Mesenchymal stem cell (in vitro differentiated cells and primary cell): ENCODE results near the gene DDT.
"Not testable (repeated sequence)": the region's sequence is repeated elsewhere in the genome, so short reads cannot be mapped to it uniquely, and the experiment has no call there.

Source experiments
- DNase-seq: peaks from one replicate; pipeline ENCODE4 v3.0.0-alpha.2; 2013
- H2AFZ ChIP-seq: one replicate; pipeline ENCODE4 v1.6.1; 2013; ENCODE audit warnings: low read depth, mild to moderate bottlenecking, control low read depth, inconsistent platforms, low read length, moderate library complexity
- H2AK5ac ChIP-seq: 2 replicates; pipeline ENCODE4 v1.6.1; 2013; ENCODE audit warnings: low read length, moderate library complexity, mild to moderate bottlenecking, inconsistent platforms; ENCODE audit not compliant: severe bottlenecking
- H2BK120ac ChIP-seq: one replicate; pipeline ENCODE4 v1.6.1; 2013; ENCODE audit warnings: low read depth, mild to moderate bottlenecking, inconsistent platforms, low read length, moderate library complexity
- H2BK12ac ChIP-seq, 2 experiments: one replicate each; pipeline ENCODE4 v1.6.1; 2013; ENCODE audit warnings: inconsistent platforms in 2 of 2, low read length in 2 of 2, mild to moderate bottlenecking in 2 of 2, moderate library complexity in 2 of 2, control low read depth in 1 of 2
- H2BK15ac ChIP-seq: one replicate; pipeline ENCODE4 v1.6.1; 2013; ENCODE audit warnings: mild to moderate bottlenecking, low read depth, inconsistent platforms; ENCODE audit not compliant: poor library complexity, severe bottlenecking
- H2BK5ac ChIP-seq: 2 replicates; pipeline ENCODE4 v1.6.1; 2013; ENCODE audit warnings: low read depth, mild to moderate bottlenecking, low read length, control low read depth, inconsistent platforms; ENCODE audit not compliant: poor library complexity, severe bottlenecking
- H3K14ac ChIP-seq, 2 experiments: one replicate each; pipeline ENCODE4 v1.6.1; 2013; ENCODE audit warnings: inconsistent platforms in 2 of 2, low read length in 2 of 2, control low read depth in 1 of 2, mild to moderate bottlenecking in 1 of 2, moderate library complexity in 1 of 2
- H3K18ac ChIP-seq, 2 experiments: one replicate each; pipeline ENCODE4 v1.6.1; 2013; ENCODE audit warnings: inconsistent platforms in 2 of 2, low read length in 2 of 2, control low read depth in 1 of 2, low read depth in 1 of 2, mild to moderate bottlenecking in 1 of 2
- H3K23ac ChIP-seq, 2 experiments: one replicate each; pipeline ENCODE4 v1.6.1; 2013; ENCODE audit warnings: inconsistent platforms in 2 of 2, low read length in 2 of 2, mild to moderate bottlenecking in 2 of 2, moderate library complexity in 2 of 2, control low read depth in 1 of 2
- H3K27ac ChIP-seq: 2 replicates; pipeline ENCODE4 v1.5.1; 2013; ENCODE audit warnings: mild to moderate bottlenecking, moderate library complexity, low read length, control low read depth, inconsistent platforms; ENCODE audit not compliant: poor library complexity, severe bottlenecking
- H3K27me3 ChIP-seq, 2 experiments: 2 replicates each; pipeline versions ENCODE4 v1.6.1 to v1.7.0; 2013; ENCODE audit warnings: low read length in 2 of 2, mild to moderate bottlenecking in 2 of 2, moderate library complexity in 2 of 2, control low read depth in 1 of 2, inconsistent platforms in 1 of 2; ENCODE audit not compliant: control insufficient read depth in 1 of 2, insufficient read depth in 1 of 2
- H3K36me3 ChIP-seq, 2 experiments: 2 replicates each; pipeline versions ENCODE4 v1.6.1 to v1.7.0; 2013; ENCODE audit warnings: low read length in 2 of 2, control low read depth in 1 of 2, inconsistent platforms in 1 of 2, low read depth in 1 of 2, mild to moderate bottlenecking in 1 of 2; ENCODE audit not compliant: insufficient read depth in 2 of 2, control insufficient read depth in 1 of 2
- H3K4ac ChIP-seq, 2 experiments: one replicate each; pipeline ENCODE4 v1.6.1; 2013; ENCODE audit warnings: inconsistent platforms in 2 of 2, low read length in 2 of 2, mild to moderate bottlenecking in 2 of 2, moderate library complexity in 2 of 2, control low read depth in 1 of 2, low read depth in 1 of 2
- H3K4me1 ChIP-seq: 2 replicates; pipeline ENCODE4 v1.6.1; 2013; ENCODE audit warnings: low read depth, low read length, control low read depth; ENCODE audit not compliant: control insufficient read depth, insufficient read depth
- H3K4me2 ChIP-seq: 2 replicates; pipeline ENCODE4 v1.6.1; 2013; ENCODE audit warnings: low read length, mild to moderate bottlenecking, inconsistent platforms; ENCODE audit not compliant: poor library complexity, severe bottlenecking
- H3K4me3 ChIP-seq, 2 experiments: 2 replicates each; pipeline versions ENCODE4 v1.5.1 to v1.7.0; 2013; ENCODE audit warnings: low read length in 2 of 2, mild to moderate bottlenecking in 2 of 2, control low read depth in 1 of 2, low read depth in 1 of 2; ENCODE audit not compliant: insufficient read depth in 1 of 2
- H3K79me1 ChIP-seq: replicated peaks from 2 replicates; pipeline ENCODE4 v1.6.1; 2013; ENCODE audit warnings: mild to moderate bottlenecking, control low read depth, low read length, inconsistent platforms; ENCODE audit not compliant: poor library complexity, severe bottlenecking
- H3K9ac ChIP-seq: 2 replicates; pipeline ENCODE4 v1.7.0; 2013; ENCODE audit warnings: mild to moderate bottlenecking, low read length, moderate library complexity
- H3K9me3 ChIP-seq: 2 replicates; pipeline ENCODE4 v1.7.0; 2013; ENCODE audit warnings: mild to moderate bottlenecking, low read length; ENCODE audit not compliant: control insufficient read depth
- H4K8ac ChIP-seq: one replicate; pipeline ENCODE4 v1.6.1; 2013; ENCODE audit warnings: inconsistent platforms, mild to moderate bottlenecking, low read length, moderate library complexity
- H4K91ac ChIP-seq: one replicate; pipeline ENCODE4 v1.6.1; 2013; ENCODE audit warnings: mild to moderate bottlenecking, low read length, inconsistent platforms
- WGBS: methylation state at CpG from one replicate; pipeline ENCODE4 v1.1.7; 2013; ENCODE audit warnings: mixed read lengths; 5-methylcytosine and 5-hydroxymethylcytosine counted together

DDT gene

DNA sequence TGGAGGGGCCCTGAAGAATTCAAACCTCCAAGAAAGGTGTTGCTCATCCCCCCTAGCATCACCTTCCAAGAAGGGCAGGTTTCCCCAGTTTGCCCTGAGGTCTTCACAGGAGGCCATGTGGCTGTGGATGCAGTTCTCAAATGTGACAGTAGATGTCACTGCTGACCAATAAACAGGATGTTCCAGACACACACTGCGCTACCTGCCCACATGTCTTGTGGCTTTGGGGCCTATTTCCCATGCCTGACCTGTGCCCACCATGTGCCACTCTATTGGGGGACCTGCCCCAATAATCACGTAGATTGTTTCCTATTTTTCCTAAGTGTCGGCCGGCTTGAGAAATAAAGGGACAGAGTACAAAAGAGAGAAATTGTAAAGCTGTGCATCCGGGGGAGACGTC lies 10.2 kb upstream of the DDT start:
- 43% methylated on average over 5 of the region's 6 CpGs for WGBS
- H2BK120ac ChIP-seq, result no peak overlapping the region
- DNase-seq, result peak; percentile 46
- no peak overlapping the region for H3K9ac ChIP-seq
- no peak overlapping the region for H3K4ac ChIP-seq
- no peak overlapping the region for H2BK15ac ChIP-seq
- H2AK5ac ChIP-seq, result no peak overlapping the region
- H3K4me2 ChIP-seq, result no peak overlapping the region
- no peak overlapping the region for H4K91ac ChIP-seq
- H3K14ac ChIP-seq, result no peak overlapping the region
- H2AFZ ChIP-seq, result no peak overlapping the region
- H3K18ac ChIP-seq, result no peak overlapping the region
- H3K27ac ChIP-seq, result no peak overlapping the region
- no peak overlapping the region for H3K4me3 ChIP-seq
- no peaks in the 10 kb centered on the region for H3K27me3 ChIP-seq
- no peak overlapping the region for H4K8ac ChIP-seq
- no peaks in the 10 kb centered on the region for H3K4me1 ChIP-seq
- H3K36me3 ChIP-seq, result no peaks in the 10 kb centered on the region
- no peaks in the 10 kb centered on the region for H3K9me3 ChIP-seq
- H3K23ac ChIP-seq, result no peak overlapping the region
- H2BK12ac ChIP-seq, result no peak overlapping the region
- no peaks in the 10 kb centered on the region for H3K79me1 ChIP-seq
- no peak overlapping the region for H2BK5ac ChIP-seq

DNA sequence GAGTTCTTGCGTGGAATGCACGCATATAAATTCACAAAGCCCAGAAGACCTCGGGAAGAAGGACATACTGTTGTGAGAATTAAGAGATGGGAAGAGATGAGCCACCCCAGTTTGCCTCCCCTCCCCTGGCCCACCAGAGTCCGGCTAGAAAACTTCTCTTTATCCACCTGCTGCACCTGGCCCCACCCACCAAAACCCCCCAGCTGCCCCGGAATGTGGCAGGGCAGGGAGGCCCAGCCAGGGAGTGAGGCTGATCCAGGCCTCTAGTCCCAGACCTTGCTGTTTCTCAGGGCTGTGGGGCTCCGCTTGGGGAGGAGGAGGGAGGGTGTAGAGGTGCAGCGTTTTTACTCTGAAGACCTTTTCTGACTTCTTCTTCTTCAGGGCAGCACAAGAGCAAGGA lies 6.3 kb upstream of the DDT start:
- not testable (repeated sequence) for H3K27ac ChIP-seq, H2AK5ac ChIP-seq, H4K8ac ChIP-seq, H3K23ac ChIP-seq, DNase-seq, H3K4ac ChIP-seq, H4K91ac ChIP-seq, H2BK120ac ChIP-seq, H3K4me2 ChIP-seq, H3K27me3 ChIP-seq, H3K18ac ChIP-seq, H3K4me1 ChIP-seq, H2BK12ac ChIP-seq, H3K14ac ChIP-seq, H3K4me3 ChIP-seq, H3K9ac ChIP-seq, H2BK15ac ChIP-seq, H2BK5ac ChIP-seq, H3K36me3 ChIP-seq, H3K79me1 ChIP-seq, H3K9me3 ChIP-seq, H2AFZ ChIP-seq
- WGBS, result no CpG with 5 or more reads among the region's 7 CpGs

DNA sequence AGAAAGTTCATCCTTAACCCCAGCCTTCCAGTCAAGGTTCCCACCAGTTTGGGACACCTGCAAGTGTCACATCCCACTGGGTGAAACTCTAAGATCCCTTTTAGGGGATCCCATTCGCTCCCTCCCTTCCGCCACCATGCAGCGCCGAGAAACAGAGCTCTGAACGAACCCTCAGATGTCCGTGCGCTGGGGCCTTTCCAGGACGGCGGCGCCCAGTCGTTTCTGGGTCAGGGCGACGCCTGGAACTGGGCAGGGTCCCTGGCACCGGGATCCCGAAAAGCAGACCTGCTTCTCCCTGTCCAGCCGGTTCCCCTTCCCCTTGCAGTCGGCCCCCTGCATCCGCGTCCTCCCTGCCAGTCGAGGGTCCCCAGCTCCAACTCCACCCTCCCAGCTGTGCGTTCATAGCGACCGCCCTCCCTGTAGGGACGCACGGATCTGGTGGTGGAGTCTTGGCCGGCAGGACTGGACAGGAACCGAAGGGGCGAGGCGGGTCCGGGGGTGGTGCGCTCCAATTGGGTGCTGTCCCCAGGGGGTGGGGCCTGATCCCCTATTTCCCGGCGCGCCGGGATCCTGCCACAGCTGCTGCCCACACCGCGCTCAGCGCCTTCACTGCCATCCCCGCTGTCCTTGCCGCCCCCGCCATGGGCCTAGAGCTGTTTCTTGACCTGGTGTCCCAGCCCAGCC lies 5.5 kb upstream of the DDT start, which contains the start of gene GSTT2:
Gene GSTT2, plus strand, starts transcription at position 578 of the 684 bp plus-strand sequence.
- WGBS, result no CpG with 5 or more reads among the region's 41 CpGs

DNA sequence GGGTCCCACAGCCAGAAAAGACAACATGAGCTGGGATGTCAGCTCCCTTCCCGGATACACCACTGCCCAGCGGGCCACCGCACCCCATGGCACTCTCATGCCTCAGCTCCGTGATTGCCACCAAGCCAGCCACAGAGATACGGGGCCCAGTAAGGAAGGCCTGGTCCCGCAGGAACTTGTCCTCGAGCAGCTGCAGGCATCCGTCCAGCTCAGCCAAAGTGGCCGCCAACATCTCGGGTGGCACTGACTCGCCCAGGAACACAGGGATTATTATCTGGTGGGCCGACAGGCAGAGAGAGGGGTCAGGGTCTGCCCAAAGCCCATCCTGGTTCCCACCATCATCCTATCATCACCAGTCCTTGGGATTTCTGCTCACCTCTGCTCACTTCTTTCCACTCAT lies 3.1 kb upstream of the DDT start:
- DNase-seq, H3K18ac ChIP-seq, H3K23ac ChIP-seq, H3K4me3 ChIP-seq, H3K9me3 ChIP-seq, H3K9ac ChIP-seq, H3K27me3 ChIP-seq, H2BK120ac ChIP-seq, H3K4me1 ChIP-seq, H3K79me1 ChIP-seq, H3K4ac ChIP-seq, H3K36me3 ChIP-seq, H3K27ac ChIP-seq, H3K14ac ChIP-seq, H2BK15ac ChIP-seq, H2BK12ac ChIP-seq, H2BK5ac ChIP-seq, H4K8ac ChIP-seq, H3K4me2 ChIP-seq, H2AK5ac ChIP-seq, H4K91ac ChIP-seq, H2AFZ ChIP-seq: not testable (repeated sequence)
- no CpG with 5 or more reads among the region's 12 CpGs for WGBS

More for the DNA sequence above, 5.5 kb upstream of the DDT start, which contains the start of gene GSTT2:
- H2BK15ac ChIP-seq, H2BK12ac ChIP-seq, H3K18ac ChIP-seq, H4K91ac ChIP-seq, H3K4me1 ChIP-seq, H3K14ac ChIP-seq, H3K4me2 ChIP-seq, H3K36me3 ChIP-seq, H3K9ac ChIP-seq, H3K23ac ChIP-seq, H2AK5ac ChIP-seq, H4K8ac ChIP-seq, H3K4ac ChIP-seq, H3K4me3 ChIP-seq, DNase-seq, H3K79me1 ChIP-seq, H3K27ac ChIP-seq, H2BK5ac ChIP-seq, H2BK120ac ChIP-seq, H3K27me3 ChIP-seq, H3K9me3 ChIP-seq, H2AFZ ChIP-seq: not testable (repeated sequence)
